ENCODE results near the gene MVB12A. TPM values are rescaled to one million over a fixed set of nuclear protein-coding genes. Genes with fewer than 3 reads are reported as not detected.

MVB12A gene
- total RNA-seq, 2 donors from 2014 or later = 25.3 to 103 TPM

DNA sequence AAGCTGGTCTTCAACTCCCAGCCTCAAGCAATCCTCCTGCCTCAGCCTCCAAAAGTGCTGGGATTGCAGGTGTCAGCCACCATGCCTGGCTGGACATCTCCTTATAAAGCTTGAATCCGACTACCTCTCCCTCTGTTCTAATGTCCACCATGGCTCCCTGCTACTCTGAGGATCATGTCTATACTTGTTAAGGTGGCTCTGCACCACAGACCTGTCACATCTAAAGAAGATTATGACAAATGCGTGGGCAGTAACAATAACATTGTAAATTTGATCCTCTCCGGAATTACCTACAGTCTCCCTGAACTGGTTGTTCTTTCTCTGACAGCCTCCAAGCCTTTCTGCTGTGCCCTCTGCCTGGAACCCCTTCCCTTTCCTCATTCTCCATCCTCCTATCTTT, 39.1 kb downstream of the MVB12A start:
- Histone ChIP-seq H3K4me1 (ENCODE audit: control insufficient read depth in 1 of 2, low read depth in 2 of 2) (no peaks in the 10 kb centered on the region), H3K27me3 (replicated peaks; ENCODE audit: insufficient read depth) (peaks cover 13% of the 10 kb centered on the region), H3K36me3 (no peaks in the 10 kb centered on the region), H3K9me3 (no peaks in the 10 kb centered on the region), H3K4me3 (no peak overlapping the region), H3K27ac (no peak overlapping the region)
- no peak for DNase-seq (ENCODE audit: low spot score)
- TF ChIP-seq, protein P1, sequence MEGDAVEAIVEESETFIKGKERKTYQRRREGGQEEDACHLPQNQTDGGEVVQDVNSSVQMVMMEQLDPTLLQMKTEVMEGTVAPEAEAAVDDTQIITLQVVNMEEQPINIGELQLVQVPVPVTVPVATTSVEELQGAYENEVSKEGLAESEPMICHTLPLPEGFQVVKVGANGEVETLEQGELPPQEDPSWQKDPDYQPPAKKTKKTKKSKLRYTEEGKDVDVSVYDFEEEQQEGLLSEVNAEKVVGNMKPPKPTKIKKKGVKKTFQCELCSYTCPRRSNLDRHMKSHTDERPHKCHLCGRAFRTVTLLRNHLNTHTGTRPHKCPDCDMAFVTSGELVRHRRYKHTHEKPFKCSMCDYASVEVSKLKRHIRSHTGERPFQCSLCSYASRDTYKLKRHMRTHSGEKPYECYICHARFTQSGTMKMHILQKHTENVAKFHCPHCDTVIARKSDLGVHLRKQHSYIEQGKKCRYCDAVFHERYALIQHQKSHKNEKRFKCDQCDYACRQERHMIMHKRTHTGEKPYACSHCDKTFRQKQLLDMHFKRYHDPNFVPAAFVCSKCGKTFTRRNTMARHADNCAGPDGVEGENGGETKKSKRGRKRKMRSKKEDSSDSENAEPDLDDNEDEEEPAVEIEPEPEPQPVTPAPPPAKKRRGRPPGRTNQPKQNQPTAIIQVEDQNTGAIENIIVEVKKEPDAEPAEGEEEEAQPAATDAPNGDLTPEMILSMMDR (IDR thresholded peaks at IDR 0.05) = no peak
- no peak for ATAC-seq (ENCODE audit: insufficient number of reproducible peaks, low FRiP score, low read depth)

DNA sequence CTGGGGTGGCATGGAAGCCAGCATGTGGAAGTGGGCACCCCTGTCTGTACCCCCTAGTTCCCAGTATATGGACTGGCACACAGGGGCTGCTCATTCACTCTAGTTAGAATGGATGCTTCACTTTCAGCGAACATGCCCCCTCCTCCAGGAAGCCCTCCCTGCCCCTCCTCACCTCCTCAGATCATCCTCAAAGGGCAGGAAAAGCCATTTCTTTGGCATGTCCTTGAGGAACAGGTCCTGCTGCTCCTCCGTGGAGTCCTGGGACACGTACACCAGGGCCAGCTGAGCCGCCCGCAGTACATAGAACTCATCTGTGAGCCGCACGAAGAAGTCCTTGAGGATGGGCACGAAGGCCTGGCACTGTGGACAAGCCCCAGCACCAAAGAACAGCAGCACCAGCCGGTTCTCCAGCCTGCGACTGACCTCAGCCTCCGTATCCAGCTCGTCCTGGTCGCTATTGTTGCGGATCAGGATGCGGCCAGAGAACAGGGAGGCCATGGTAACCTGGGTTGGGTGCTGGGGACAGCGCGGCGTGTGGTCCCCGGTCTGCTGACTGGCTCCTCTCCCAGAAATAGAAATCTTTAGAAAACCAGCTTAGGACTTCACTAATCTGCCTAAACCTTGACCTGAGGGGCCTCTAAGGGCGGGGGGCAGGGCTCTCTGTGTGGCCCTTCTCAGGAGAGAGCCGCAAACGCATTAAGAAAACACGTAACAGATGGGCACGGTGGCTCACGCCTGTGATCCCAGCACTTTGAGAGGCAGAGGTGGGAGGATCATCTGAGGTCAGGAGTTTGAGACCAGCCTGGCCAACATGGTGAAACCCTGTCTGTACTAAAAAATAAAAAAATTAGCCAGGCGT, 40.8 kb downstream of the MVB12A start, which contains the start of gene NXNL1:
Gene NXNL1 (minus strand): TSS at position 555 of the 859 bp plus-strand sequence. CDS start 57 bp downstream, at position 498.
- Histone ChIP-seq H3K36me3 (no peaks in the 10 kb centered on the region), H3K4me1 (ENCODE audit: control insufficient read depth in 1 of 2, low read depth in 2 of 2) (no peaks in the 10 kb centered on the region), H3K27me3 (replicated peaks; ENCODE audit: insufficient read depth) (peaks cover 4% of the 10 kb centered on the region), H3K9me3 (no peaks in the 10 kb centered on the region), H3K4me3 (no peak within 1 kb of the TSS), H3K27ac (no peak within 1 kb of the TSS)
- no peak for DNase-seq (ENCODE audit: low spot score)
- no peak for ATAC-seq (ENCODE audit: insufficient number of reproducible peaks, low FRiP score, low read depth)
- TF ChIP-seq, protein P1 (IDR thresholded peaks at IDR 0.05) = no peak

DNA sequence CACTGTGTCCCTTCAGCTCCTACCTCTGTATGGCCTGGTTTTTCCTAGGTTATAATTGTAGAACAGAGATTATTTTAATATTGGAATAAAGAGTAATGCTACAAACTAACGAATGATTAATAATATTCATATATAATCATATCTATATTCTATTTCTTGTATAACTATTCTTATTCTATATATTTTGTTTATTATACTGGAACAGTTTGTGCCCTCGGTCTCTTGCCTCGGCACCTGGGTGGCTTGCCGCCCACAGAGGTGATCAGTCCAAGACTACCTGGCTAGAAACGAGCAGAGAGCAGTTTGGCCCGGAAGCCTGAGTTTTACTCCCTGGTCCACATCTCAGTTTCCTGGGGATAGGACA, 46.6 kb downstream of the MVB12A start:
- Histone ChIP-seq H3K4me3 (no peak overlapping the region), H3K27me3 (replicated peaks; ENCODE audit: insufficient read depth) (no peaks in the 10 kb centered on the region), H3K27ac (no peak overlapping the region), H3K9me3 (no peaks in the 10 kb centered on the region), H3K4me1 (ENCODE audit: control insufficient read depth in 1 of 2, low read depth in 2 of 2) (peaks cover 13 to 19% of the 10 kb centered on the region in 2 donors), H3K36me3 (no peaks in the 10 kb centered on the region)
- TF ChIP-seq, protein P1 (IDR thresholded peaks at IDR 0.05) = no peak
- DNase-seq (ENCODE audit: low spot score) = no peak
- ATAC-seq (ENCODE audit: insufficient number of reproducible peaks, low FRiP score, low read depth) = no peak

DNA sequence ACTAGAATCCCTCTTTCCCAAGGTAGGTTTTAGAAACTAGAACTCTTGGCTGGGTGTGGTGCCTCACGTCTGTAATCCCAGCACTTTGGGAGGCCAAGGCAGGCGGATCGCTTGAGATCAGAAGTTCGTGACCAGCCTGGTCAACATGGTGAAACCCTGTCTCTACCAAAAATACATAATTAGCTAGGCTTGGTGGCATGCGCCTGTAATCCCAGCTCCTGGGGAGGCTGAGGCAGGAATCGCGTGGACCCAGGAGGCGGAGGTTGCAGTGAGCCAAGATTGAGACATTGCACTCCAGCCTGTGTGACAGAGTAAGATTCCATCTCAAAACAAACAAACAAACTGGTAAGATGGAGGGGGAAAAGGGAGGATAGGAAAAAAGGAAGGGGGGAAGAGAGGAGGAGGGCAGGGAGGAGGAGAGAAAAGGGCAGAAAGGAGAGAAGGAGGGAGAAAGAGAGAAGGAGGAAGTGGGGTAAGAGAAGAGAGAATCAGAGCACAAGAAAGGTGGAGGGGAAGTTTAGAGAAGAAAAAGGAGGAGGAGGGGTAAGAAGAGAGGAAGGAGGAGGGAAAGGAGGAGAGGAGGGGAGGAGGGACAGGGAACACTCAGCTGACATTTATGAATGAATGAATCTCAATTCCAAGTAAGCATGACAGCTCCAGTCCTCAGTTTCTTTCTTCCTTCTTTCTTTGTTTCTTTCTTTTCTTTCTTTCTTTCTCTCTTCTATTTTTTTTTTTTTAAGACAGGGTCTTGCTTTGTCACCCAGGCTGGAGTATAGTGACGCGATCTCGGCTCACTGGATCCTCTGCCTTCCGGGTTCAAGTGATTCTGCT, 47.8 kb downstream of the MVB12A start:
- H3K36me3 ChIP-seq = no peaks in the 10 kb centered on the region
- H3K27ac ChIP-seq = no peak overlapping the region
- peaks cover 13 to 25% of the 10 kb centered on the region in 2 donors for H3K4me1 ChIP-seq (ENCODE audit: control insufficient read depth in 1 of 2, low read depth in 2 of 2)

More for the DNA sequence above, 47.8 kb downstream of the MVB12A start:
- DNase-seq (ENCODE audit: low spot score) (no peak), ATAC-seq (ENCODE audit: insufficient number of reproducible peaks, low FRiP score, low read depth) (no peak)
- Histone ChIP-seq H3K9me3 (no peaks in the 10 kb centered on the region), H3K27me3 (replicated peaks; ENCODE audit: insufficient read depth) (no peaks in the 10 kb centered on the region), H3K4me3 (no peak overlapping the region)
- TF ChIP-seq, protein P1 (IDR thresholded peaks at IDR 0.05) = no peak

Measured in thoracic aorta (tissue), 2 donors.